K562 (cell line): ENCODE data around the gene BBS1. TPM values are rescaled to one million over a fixed set of nuclear protein-coding genes. Genes with fewer than 3 reads are reported as not detected.

Source experiments
- ATAC-seq: fragments of 200-7000 bp; cut with Tn5 transposase; 3 replicates; pipeline ENCODE4 v1.9.1; 2020; ENCODE audit warnings: moderate library complexity
- BruUV-seq: library from RNA; stranded (reverse); fragments of 400-500 nt; replicated peaks from 2 replicates; lab custom pipeline; 2021; lab: Mats Ljungman, UMichigan
- CTCF ChIA-PET: fragments of 300-600 bp; formaldehyde crosslinking; extraction: SDS; loops from one replicate; lab custom pipeline; 2021; ENCODE audit warnings: low intra/inter-chr PET ratio; lab: Yijun Ruan, JAX
- POLR2A ChIA-PET: fragments of 300-600, 350-650 bp; sonication (Branson Sonifier 250); formaldehyde crosslinking; extraction: SDS; loops from one replicate; lab custom pipeline; 2021; ENCODE audit warnings: antibody characterized with exemption, inconsistent platforms; lab: Yijun Ruan, JAX
- DNase-seq, 4 experiments: peaks; one replicate each; pipeline versions ENCODE4 v3.0.0 to v3.0.0-alpha.2; 2011 to 2018; ENCODE audit warnings: low spot score in 3 of 4, mixed read lengths in 3 of 4; ENCODE audit errors: extremely low read depth in 1 of 4
- FAIRE-seq: peaks from 2 replicates; lab custom pipeline; 2011; peaks lifted over from hg19 to GRCh38; lab: Jason Lieb, UNC
- H2AFZ ChIP-seq: 2 replicates; pipeline ENCODE4 v1.6.0; 2011; ENCODE audit warnings: low read depth, low read length, control low read depth, inconsistent platforms
- H3K27ac ChIP-seq: fragments of 200-600 bp; 3 replicates; pipeline ENCODE4 v1.8.0; 2011; ENCODE audit warnings: low read depth, mild to moderate bottlenecking, control low read depth, inconsistent platforms, low read length, moderate library complexity, mixed read lengths; ENCODE audit errors: extremely low read depth
- H3K27me3 ChIP-seq, 2 experiments: fragments of 300-600 bp in 1 of 2; 2 replicates in 1 of 2; 3 replicates in 1 of 2; pipeline versions ENCODE4 v1.6.0 to v1.8.0; 2011; ENCODE audit warnings: inconsistent platforms in 2 of 2, low read length in 2 of 2, mild to moderate bottlenecking in 1 of 2, mixed read lengths in 1 of 2, moderate library complexity in 1 of 2; ENCODE audit not compliant: control insufficient read depth in 2 of 2, insufficient read depth in 2 of 2
- H3K36me3 ChIP-seq: fragments of 300-600 bp; 3 replicates; pipeline ENCODE4 v1.8.0; 2011; ENCODE audit warnings: mild to moderate bottlenecking, low read length, inconsistent platforms; ENCODE audit not compliant: control insufficient read depth, insufficient read depth
- H3K4me1 ChIP-seq, 2 experiments: fragments of 200-600 bp in 1 of 2; replicated peaks in 1 of 2; 2 replicates in 1 of 2; 3 replicates in 1 of 2; pipeline versions ENCODE4 v1.5.1 to v1.8.0; 2011; ENCODE audit warnings: inconsistent platforms in 2 of 2, low read length in 2 of 2, mild to moderate bottlenecking in 1 of 2, mixed read lengths in 1 of 2, moderate library complexity in 1 of 2; ENCODE audit not compliant: control insufficient read depth in 2 of 2, insufficient read depth in 2 of 2
- H3K4me2 ChIP-seq: 2 replicates; pipeline ENCODE4 v1.6.1; 2011; ENCODE audit warnings: low read length, control low read depth, inconsistent platforms, mixed read lengths; ENCODE audit not compliant: insufficient read depth
- H3K4me3 ChIP-seq: fragments of 200-600 bp; sonication (generic), shearing (Covaris generic); 2 replicates; pipeline ENCODE4 v1.5.1; 2016; ENCODE audit warnings: control low read depth, inconsistent platforms
- H3K79me2 ChIP-seq: fragments of 200-600 bp; 3 replicates; pipeline ENCODE4 v1.8.0; 2011; ENCODE audit warnings: low read length, inconsistent platforms; ENCODE audit not compliant: control insufficient read depth, insufficient read depth
- H3K9ac ChIP-seq, 2 experiments: 2 replicates each; pipeline versions ENCODE4 v1.6.0 to v1.6.1; 2011; ENCODE audit warnings: low read depth in 2 of 2, low read length in 2 of 2, control low read depth in 1 of 2, inconsistent platforms in 1 of 2, mild to moderate bottlenecking in 1 of 2, mixed read lengths in 1 of 2; ENCODE audit not compliant: insufficient read depth in 1 of 2
- H3K9me1 ChIP-seq: one replicate; pipeline ENCODE4 v1.6.0; 2011; ENCODE audit warnings: inconsistent platforms, mild to moderate bottlenecking, low read length, moderate library complexity; ENCODE audit not compliant: control insufficient read depth, insufficient read depth
- H3K9me3 ChIP-seq: replicated peaks from 2 replicates; pipeline ENCODE4 v1.5.1; 2011; ENCODE audit warnings: low read depth, low read length, inconsistent platforms; ENCODE audit not compliant: control insufficient read depth, insufficient read depth
- H4K20me1 ChIP-seq: replicated peaks from 2 replicates; pipeline ENCODE4 v1.6.1; 2011; ENCODE audit warnings: low read length, inconsistent platforms, mixed read lengths; ENCODE audit not compliant: control insufficient read depth, insufficient read depth
- ARID1B ChIP-seq: fragments of 450-650 bp; IDR thresholded peaks from 2 replicates; pipeline ENCODE4 v1.6.1; 2016; ENCODE audit warnings: antibody characterized with exemption, mild to moderate bottlenecking, inconsistent platforms
- CBFA2T2 ChIP-seq: fragments of 450-650 bp; conservative IDR thresholded peaks from 2 replicates; pipeline ENCODE4 v1.6.1; 2017; ENCODE audit warnings: mild to moderate bottlenecking
- MBD2 ChIP-seq: sonication (generic); IDR thresholded peaks from 2 replicates; pipeline ENCODE4 v1.6.1; 2016; ENCODE audit warnings: low read depth, borderline replicate concordance
- MTA1 ChIP-seq: fragments of 450-650 bp; IDR thresholded peaks from 2 replicates; pipeline ENCODE4 v1.6.1; 2017; ENCODE audit warnings: borderline replicate concordance
- NCOA1 ChIP-seq: fragments of 450-650 bp; IDR thresholded peaks from 2 replicates; pipeline ENCODE4 v1.6.1; 2016; ENCODE audit warnings: low read depth
- POLR3A ChIP-seq: IDR thresholded peaks from 2 replicates; pipeline ENCODE4 v1.6.1; 2011; ENCODE audit warnings: borderline replicate concordance, mild to moderate bottlenecking, moderate library complexity; ENCODE audit not compliant: insufficient read length, insufficient read depth; ENCODE audit errors: extremely low read depth
- RBM15 ChIP-seq: fragments of 200-400 bp; formaldehyde crosslinking; IDR thresholded peaks from 2 replicates; pipeline ENCODE4 v1.6.1; 2018; ENCODE audit warnings: mild to moderate bottlenecking, low read length, moderate library complexity; ENCODE audit not compliant: insufficient read depth
- RNF2 ChIP-seq: sonication (generic); IDR thresholded peaks from 2 replicates; pipeline ENCODE4 v1.6.1; 2016
- TAF7 ChIP-seq: fragments of 450-650 bp; IDR thresholded peaks from 2 replicates; pipeline ENCODE4 v1.6.1; 2016; ENCODE audit warnings: missing genetic modification characterization, missing compliant biosample characterization
- WGBS: fragments of 100-300 bp; shearing (Covaris generic); methylation state at CpG from one replicate; pipeline ENCODE4 v1.1.6; 2016; ENCODE audit warnings: low coverage, mixed read lengths; ENCODE audit not compliant: insufficient coverage; ENCODE audit errors: missing lambda C conversion rate; 5-methylcytosine and 5-hydroxymethylcytosine counted together
- in situ Hi-C: fragments of 300-500 bp; cut with MboI; formaldehyde crosslinking; loops from 4 replicates; pipeline ENCODE4 v1.15.0; 2018; ENCODE audit warnings: inconsistent platforms, mixed read lengths
- intact Hi-C: fragments of 100-400 bp; cut with micrococcal nuclease; formaldehyde crosslinking; loops from 2 replicates; pipeline ENCODE4 v1.14.2; 2022
- polyA plus RNA-seq, 8 experiments: library from polyadenylated mRNA; depleted of rRNA in 4 of 8; stranded (reverse) in 5 of 8; unstranded in 3 of 8; fragments of >200 nt; fragmentation: Nextera tagmentation in 2 of 8; fragmentation: Illumina TruSeq in 1 of 8; extraction: Ambion mirVana in 2 of 8; extraction: Trizol in 1 of 8; gene quantifications; 2 replicates each; pipeline versions ENCODE4 v1.2.1 to v1.2.3, GENCODE V29; 2011 to 2014; ENCODE audit warnings: inconsistent platforms in 1 of 8, missing spikeins in 1 of 8
- total RNA-seq, 7 experiments: library from RNA; depleted of rRNA in 6 of 7; stranded (reverse); fragments of >200 nt in 6 of 7; fragmentation: Illumina TruSeq in 2 of 7; extraction: Trizol in 2 of 7; gene quantifications; 2 replicates each; pipeline versions ENCODE4 v1.2.1 to v1.2.3, GENCODE V29; 2011 to 2021; ENCODE audit warnings: low replicate concordance in 1 of 7
- TF ChIP-seq, protein P1 (sequence below): fragments of 450-650 bp; formaldehyde crosslinking; IDR thresholded peaks from 2 replicates; pipeline ENCODE4 v1.4.0; 2020; ENCODE audit warnings: mild to moderate bottlenecking, mixed read lengths
- TF ChIP-seq, protein P2 (sequence below): IDR thresholded peaks from 2 replicates; pipeline ENCODE4 v1.6.1; 2011; ENCODE audit warnings: borderline replicate concordance, low read depth, mild to moderate bottlenecking, moderate library complexity, low read length; ENCODE audit not compliant: insufficient read depth, poor library complexity, severe bottlenecking
- TF ChIP-seq, protein P3 (sequence below): fragments of 450-650 bp; IDR thresholded peaks from 2 replicates; pipeline ENCODE4 v1.6.1; 2014; ENCODE audit warnings: low read depth, mild to moderate bottlenecking, moderate library complexity, borderline replicate concordance

Gene BBS1
- total and polyA plus RNA-seq, 9 of the 15 experiments (the other 6 are each of a cell fraction or from before 2014, with no cell fraction given), result 9.0 to 19.8 (median 12.1) TPM

DNA sequence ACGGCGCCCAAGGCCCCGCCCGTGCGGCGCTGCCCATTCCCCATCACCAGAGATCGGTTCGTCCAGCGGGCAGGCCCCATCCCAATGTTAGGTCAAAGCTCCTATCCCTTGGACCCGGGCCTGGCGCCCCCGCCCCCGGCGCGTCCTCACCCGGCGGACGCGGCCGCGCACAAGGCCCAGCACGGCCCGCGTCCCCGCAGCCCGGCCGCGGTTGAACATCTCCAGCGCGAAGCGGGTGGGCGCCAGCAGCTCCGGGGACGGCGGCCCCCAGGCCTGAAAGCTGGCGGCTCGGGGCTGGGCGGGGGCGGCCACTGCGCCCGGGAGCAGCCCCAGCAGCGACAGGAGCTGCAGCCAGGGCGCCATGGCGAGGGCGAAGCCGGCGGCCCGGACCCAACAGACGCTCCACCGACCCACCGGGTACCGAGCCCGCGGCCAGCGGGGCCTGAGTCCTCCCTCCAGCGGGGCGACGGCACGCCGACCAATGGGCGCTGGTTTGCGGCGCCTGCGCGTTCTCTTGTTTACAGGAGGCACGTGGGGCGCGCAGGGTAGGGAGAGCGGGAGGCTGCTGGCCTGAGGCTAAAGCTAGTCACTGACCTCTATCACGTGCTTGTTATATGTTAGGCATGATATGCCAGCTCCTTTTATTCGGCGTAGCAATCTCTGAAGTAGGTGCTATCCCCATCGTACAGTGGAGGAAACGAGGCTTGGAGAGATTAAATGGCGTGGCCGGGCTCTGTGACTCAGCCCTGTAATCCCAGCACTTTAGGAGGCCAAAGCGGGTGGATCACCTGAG is 57.9 kb downstream of the BBS1 start, which contains the start of gene CTSF:
CTSF (minus strand) TSS at position 483 of the 793 bp plus-strand sequence; CDS start at position 363, 120 bp downstream.
- FAIRE-seq (peak; percentile 89), ATAC-seq (peak; percentile 98), DNase-seq (peak; percentile 88 to 100 (median 100))
- ChIA-PET CTCF (no interaction called here), POLR2A (interaction anchor here (0.5 to 1.8 kb wide), 12 partner anchors 9 to 922 kb away, joined by 3 to 8 read pairs (median 4); partner anchors contain the start of gene RBM4)
- Histone ChIP-seq H3K4me3 (peak within 1 kb of the TSS; percentile 48), H3K9me3 (no peaks in the 10 kb centered on the region), H3K27ac (no peak within 1 kb of the TSS; the same call in 2 of the 3 replicates), H3K27me3 (peaks cover 0 to 10% of the 10 kb centered on the region in 2 experiments; a peak in 2 of 5 replicates), H3K36me3 (no peaks in the 10 kb centered on the region), H3K9me1 (no peaks in the 10 kb centered on the region), H3K79me2 (no peaks in the 10 kb centered on the region), H4K20me1 (no peaks in the 10 kb centered on the region), H3K4me2 (peak within 1 kb of the TSS; percentile 72), H3K9ac (peak within 1 kb of the TSS; percentile 49 to 83; a peak in 3 of 4 replicates), H3K4me1 (peaks cover 8 to 22% of the 10 kb centered on the region in 2 experiments; a peak in 4 of 5 replicates), H2AFZ (peak within 1 kb of the TSS; percentile 89)
- in situ Hi-C loops (loop anchor here (5.0 kb wide), 1 partner anchor 269 kb away; no protein-coding TSS in a partner anchor), intact Hi-C loops (no loop called here)
- 2% methylated on average over 72 of the region's 77 CpGs for WGBS
- BruUV-seq, result no TSS peak
- TF ChIP-seq MBD2, result no peak
- TF ChIP-seq, protein P1, sequence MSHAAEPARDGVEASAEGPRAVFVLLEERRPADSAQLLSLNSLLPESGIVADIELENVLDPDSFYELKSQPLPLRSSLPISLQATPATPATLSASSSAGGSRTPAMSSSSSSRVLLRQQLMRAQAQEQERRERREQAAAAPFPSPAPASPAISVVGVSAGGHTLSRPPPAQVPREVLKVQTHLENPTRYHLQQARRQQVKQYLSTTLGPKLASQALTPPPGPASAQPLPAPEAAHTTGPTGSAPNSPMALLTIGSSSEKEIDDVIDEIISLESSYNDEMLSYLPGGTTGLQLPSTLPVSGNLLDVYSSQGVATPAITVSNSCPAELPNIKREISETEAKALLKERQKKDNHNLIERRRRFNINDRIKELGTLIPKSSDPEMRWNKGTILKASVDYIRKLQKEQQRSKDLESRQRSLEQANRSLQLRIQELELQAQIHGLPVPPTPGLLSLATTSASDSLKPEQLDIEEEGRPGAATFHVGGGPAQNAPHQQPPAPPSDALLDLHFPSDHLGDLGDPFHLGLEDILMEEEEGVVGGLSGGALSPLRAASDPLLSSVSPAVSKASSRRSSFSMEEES (CRISPR knock-in tag), result peak; percentile 80
- TF ChIP-seq, protein P2, sequence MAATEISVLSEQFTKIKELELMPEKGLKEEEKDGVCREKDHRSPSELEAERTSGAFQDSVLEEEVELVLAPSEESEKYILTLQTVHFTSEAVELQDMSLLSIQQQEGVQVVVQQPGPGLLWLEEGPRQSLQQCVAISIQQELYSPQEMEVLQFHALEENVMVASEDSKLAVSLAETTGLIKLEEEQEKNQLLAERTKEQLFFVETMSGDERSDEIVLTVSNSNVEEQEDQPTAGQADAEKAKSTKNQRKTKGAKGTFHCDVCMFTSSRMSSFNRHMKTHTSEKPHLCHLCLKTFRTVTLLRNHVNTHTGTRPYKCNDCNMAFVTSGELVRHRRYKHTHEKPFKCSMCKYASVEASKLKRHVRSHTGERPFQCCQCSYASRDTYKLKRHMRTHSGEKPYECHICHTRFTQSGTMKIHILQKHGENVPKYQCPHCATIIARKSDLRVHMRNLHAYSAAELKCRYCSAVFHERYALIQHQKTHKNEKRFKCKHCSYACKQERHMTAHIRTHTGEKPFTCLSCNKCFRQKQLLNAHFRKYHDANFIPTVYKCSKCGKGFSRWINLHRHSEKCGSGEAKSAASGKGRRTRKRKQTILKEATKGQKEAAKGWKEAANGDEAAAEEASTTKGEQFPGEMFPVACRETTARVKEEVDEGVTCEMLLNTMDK, result no peak
- TF ChIP-seq, protein P3, sequence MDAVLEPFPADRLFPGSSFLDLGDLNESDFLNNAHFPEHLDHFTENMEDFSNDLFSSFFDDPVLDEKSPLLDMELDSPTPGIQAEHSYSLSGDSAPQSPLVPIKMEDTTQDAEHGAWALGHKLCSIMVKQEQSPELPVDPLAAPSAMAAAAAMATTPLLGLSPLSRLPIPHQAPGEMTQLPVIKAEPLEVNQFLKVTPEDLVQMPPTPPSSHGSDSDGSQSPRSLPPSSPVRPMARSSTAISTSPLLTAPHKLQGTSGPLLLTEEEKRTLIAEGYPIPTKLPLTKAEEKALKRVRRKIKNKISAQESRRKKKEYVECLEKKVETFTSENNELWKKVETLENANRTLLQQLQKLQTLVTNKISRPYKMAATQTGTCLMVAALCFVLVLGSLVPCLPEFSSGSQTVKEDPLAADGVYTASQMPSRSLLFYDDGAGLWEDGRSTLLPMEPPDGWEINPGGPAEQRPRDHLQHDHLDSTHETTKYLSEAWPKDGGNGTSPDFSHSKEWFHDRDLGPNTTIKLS, result peak; percentile 50; the same call in 1 of the 2 replicates
- TF ChIP-seq RBM15, result no peak
- no peak for TF ChIP-seq POLR3A
- TF ChIP-seq TAF7, result no peak
- no peak for TF ChIP-seq NCOA1
- TF ChIP-seq CBFA2T2, result peak; percentile 16; the same call in 1 of the 2 replicates
- no peak for TF ChIP-seq MTA1
- 0 out of 2 replicates have a peak, but pooled peaks have one; percentile 27 for TF ChIP-seq RNF2
- TF ChIP-seq ARID1B, result peak; percentile 28; the same call in 1 of the 2 replicates
